ENCODE measurements around the gene ZBTB47. TPM values are rescaled to one million over a fixed set of nuclear protein-coding genes. Genes with fewer than 3 reads are reported as not detected.
A peak's percentile ranks its signal among the peaks of the same experiment; 100 is the strongest.

ZBTB47 gene
- total RNA-seq, 2 experiments from 2014 or later = 0.43 to 0.45 TPM

DNA sequence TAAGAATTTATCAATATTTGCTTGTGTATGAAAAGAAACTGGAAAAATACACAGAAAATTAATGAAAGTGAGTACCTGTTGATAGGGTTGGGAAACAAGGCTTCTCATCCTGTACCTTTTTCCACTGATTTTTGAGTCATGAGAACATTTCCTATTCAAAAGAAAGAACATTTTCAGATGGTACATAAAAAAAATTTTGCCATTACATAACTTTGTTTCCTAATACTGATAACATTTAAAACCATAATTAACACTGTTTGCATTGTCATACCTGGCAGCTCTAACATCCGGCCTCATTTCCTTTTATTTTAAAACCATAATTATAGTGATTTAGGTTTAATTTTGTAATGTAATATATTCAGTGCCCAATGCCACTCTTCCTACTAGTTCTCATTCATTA lies 41.3 kb upstream of the ZBTB47 start:
- no peak for ATAC-seq
- TF ChIP-seq, protein P1, sequence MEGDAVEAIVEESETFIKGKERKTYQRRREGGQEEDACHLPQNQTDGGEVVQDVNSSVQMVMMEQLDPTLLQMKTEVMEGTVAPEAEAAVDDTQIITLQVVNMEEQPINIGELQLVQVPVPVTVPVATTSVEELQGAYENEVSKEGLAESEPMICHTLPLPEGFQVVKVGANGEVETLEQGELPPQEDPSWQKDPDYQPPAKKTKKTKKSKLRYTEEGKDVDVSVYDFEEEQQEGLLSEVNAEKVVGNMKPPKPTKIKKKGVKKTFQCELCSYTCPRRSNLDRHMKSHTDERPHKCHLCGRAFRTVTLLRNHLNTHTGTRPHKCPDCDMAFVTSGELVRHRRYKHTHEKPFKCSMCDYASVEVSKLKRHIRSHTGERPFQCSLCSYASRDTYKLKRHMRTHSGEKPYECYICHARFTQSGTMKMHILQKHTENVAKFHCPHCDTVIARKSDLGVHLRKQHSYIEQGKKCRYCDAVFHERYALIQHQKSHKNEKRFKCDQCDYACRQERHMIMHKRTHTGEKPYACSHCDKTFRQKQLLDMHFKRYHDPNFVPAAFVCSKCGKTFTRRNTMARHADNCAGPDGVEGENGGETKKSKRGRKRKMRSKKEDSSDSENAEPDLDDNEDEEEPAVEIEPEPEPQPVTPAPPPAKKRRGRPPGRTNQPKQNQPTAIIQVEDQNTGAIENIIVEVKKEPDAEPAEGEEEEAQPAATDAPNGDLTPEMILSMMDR (IDR thresholded peaks at IDR 0.05) = no peak
- Mint-ChIP-seq H3K4me1 (ENCODE audit: low read depth) (peaks cover 64% of the 10 kb centered on the region), H3K4me3 (no peak overlapping the region), H3K36me3 (ENCODE audit: low read depth) (peaks cover 27% of the 10 kb centered on the region), H3K27ac (peak overlapping the region; percentile 39), H3K9me3 (no peaks in the 10 kb centered on the region), H3K27me3 (no peaks in the 10 kb centered on the region)
- intact Hi-C loops (cut with micrococcal nuclease) = no loop called here
- ChIA-PET CTCF (interaction anchor here (0.7 to 4.5 kb wide), 9 partner anchors 9 to 143 kb away, joined by 3 to 31 read pairs (median 4); partner anchors contain the start of gene SEC22C), POLR2A (interaction anchor here (0.6 kb wide), 1 partner anchor 10 kb away, joined by 3 read pairs; no protein-coding TSS in a partner anchor)
- DNase-seq = no peak

GRCh38 chr3:42612928-42613327 lies 40.6 kb upstream of the ZBTB47 start:
- TF ChIP-seq, protein P1 (IDR thresholded peaks at IDR 0.05) = no peak
- no peaks in the 10 kb centered on the region for H3K9me3 Mint-ChIP-seq
- peaks cover 22% of the 10 kb centered on the region for H3K36me3 Mint-ChIP-seq (ENCODE audit: low read depth)
- peaks cover 59% of the 10 kb centered on the region for H3K4me1 Mint-ChIP-seq (ENCODE audit: low read depth)
- POLR2A ChIA-PET = interaction anchor here (0.6 to 3.1 kb wide), 3 partner anchors 12 to 23 kb away, joined by 3 to 9 read pairs (median 3); partner anchors contain the start of gene NKTR
- H3K27ac Mint-ChIP-seq = no peak overlapping the region
- intact Hi-C loops (cut with micrococcal nuclease) = no loop called here
- CTCF ChIA-PET = interaction anchor here (0.6 to 4.5 kb wide), 15 partner anchors 7 to 143 kb away, joined by 3 to 31 read pairs (median 4); partner anchors contain the start of genes NKTR and SEC22C
- no peaks in the 10 kb centered on the region for H3K27me3 Mint-ChIP-seq
- no peak overlapping the region for H3K4me3 Mint-ChIP-seq
- ATAC-seq = no peak
- DNase-seq = no peak

GRCh38 chr3:42613462-42613861 lies 40.0 kb upstream of the ZBTB47 start:
- ATAC-seq (no peak), DNase-seq (no peak)
- Mint-ChIP-seq H3K36me3 (ENCODE audit: low read depth) (peaks cover 20% of the 10 kb centered on the region), H3K4me1 (ENCODE audit: low read depth) (peaks cover 55% of the 10 kb centered on the region), H3K27me3 (no peaks in the 10 kb centered on the region), H3K4me3 (no peak overlapping the region), H3K27ac (peak overlapping the region; percentile 8), H3K9me3 (no peaks in the 10 kb centered on the region)
- TF ChIP-seq, protein P1 (IDR thresholded peaks at IDR 0.05) = peak; percentile 30
- intact Hi-C loops (cut with micrococcal nuclease) = no loop called here
- ChIA-PET CTCF (interaction anchor here (0.8 to 4.5 kb wide), 14 partner anchors 8 to 132 kb away, joined by 3 to 31 read pairs (median 6); partner anchors contain the start of genes NKTR and SEC22C), POLR2A (interaction anchor here (0.6 to 3.1 kb wide), 3 partner anchors 13 to 22 kb away, joined by 3 to 9 read pairs (median 3); partner anchors contain the start of gene NKTR)

DNA sequence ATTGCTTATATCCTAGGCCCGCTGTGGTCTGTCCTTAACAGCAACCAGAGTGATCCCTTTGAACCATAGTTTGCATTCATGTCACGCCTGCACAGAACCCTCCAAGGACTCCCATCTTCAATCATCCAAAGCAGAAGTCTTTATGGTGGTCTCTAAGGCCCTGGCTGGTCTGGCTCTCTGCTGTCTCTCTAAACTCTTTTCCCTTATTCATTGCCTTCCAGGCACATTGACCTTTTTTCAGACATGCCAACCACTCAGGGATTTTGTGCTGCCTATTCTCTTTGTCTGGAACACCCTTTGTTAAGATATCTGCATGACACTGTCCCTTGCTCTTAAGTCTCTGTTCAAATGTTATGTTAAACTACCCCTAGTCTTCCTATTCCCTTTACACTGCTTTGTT lies 21.9 kb upstream of the ZBTB47 start:
- H3K27ac Mint-ChIP-seq = peak overlapping the region; percentile 28
- H3K4me1 Mint-ChIP-seq (ENCODE audit: low read depth) = peaks cover 13% of the 10 kb centered on the region

GRCh38 chr3:42632146-42632545 lies 21.4 kb upstream of the ZBTB47 start:
- H3K4me1 Mint-ChIP-seq (ENCODE audit: low read depth) = peaks cover 12% of the 10 kb centered on the region
- intact Hi-C loops (cut with micrococcal nuclease) = no loop called here
- H3K27me3 Mint-ChIP-seq = no peaks in the 10 kb centered on the region
- H3K9me3 Mint-ChIP-seq = no peaks in the 10 kb centered on the region
- POLR2A ChIA-PET = no interaction called here
- H3K4me3 Mint-ChIP-seq = no peak overlapping the region
- no peak overlapping the region for H3K27ac Mint-ChIP-seq
- CTCF ChIA-PET = no interaction called here
- ATAC-seq = no peak
- no peak for DNase-seq
- TF ChIP-seq, protein P1 (IDR thresholded peaks at IDR 0.05) = no peak
- peaks cover 36% of the 10 kb centered on the region for H3K36me3 Mint-ChIP-seq (ENCODE audit: low read depth)

More for the DNA sequence above, 21.9 kb upstream of the ZBTB47 start:
- Mint-ChIP-seq H3K27me3 (no peaks in the 10 kb centered on the region), H3K4me3 (no peak overlapping the region), H3K36me3 (ENCODE audit: low read depth) (peaks cover 38% of the 10 kb centered on the region), H3K9me3 (no peaks in the 10 kb centered on the region)
- DNase-seq (no peak), ATAC-seq (no peak)
- intact Hi-C loops (cut with micrococcal nuclease) = no loop called here
- ChIA-PET POLR2A (interaction anchor here (1.0 kb wide), 1 partner anchor 30 kb away, joined by 4 read pairs; no protein-coding TSS in a partner anchor), CTCF (no interaction called here)
- TF ChIP-seq, protein P1 (IDR thresholded peaks at IDR 0.05) = no peak
